GM19351 (cell line): ENCODE data around the gene CHERP.

Experiments
- ATAC-seq: cut with Tn5 transposase; IDR thresholded peaks from one replicate; pipeline ENCODE4 v1.9.1; 2021; ENCODE audit warnings: mild to moderate bottlenecking, moderate library complexity; ENCODE audit not compliant: unreplicated experiment

The CHERP gene, protein sequence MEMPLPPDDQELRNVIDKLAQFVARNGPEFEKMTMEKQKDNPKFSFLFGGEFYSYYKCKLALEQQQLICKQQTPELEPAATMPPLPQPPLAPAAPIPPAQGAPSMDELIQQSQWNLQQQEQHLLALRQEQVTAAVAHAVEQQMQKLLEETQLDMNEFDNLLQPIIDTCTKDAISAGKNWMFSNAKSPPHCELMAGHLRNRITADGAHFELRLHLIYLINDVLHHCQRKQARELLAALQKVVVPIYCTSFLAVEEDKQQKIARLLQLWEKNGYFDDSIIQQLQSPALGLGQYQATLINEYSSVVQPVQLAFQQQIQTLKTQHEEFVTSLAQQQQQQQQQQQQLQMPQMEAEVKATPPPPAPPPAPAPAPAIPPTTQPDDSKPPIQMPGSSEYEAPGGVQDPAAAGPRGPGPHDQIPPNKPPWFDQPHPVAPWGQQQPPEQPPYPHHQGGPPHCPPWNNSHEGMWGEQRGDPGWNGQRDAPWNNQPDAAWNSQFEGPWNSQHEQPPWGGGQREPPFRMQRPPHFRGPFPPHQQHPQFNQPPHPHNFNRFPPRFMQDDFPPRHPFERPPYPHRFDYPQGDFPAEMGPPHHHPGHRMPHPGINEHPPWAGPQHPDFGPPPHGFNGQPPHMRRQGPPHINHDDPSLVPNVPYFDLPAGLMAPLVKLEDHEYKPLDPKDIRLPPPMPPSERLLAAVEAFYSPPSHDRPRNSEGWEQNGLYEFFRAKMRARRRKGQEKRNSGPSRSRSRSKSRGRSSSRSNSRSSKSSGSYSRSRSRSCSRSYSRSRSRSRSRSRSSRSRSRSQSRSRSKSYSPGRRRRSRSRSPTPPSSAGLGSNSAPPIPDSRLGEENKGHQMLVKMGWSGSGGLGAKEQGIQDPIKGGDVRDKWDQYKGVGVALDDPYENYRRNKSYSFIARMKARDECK

GRCh38 chr19:16542045-16542909 lies at the start of gene CHERP:
CHERP (minus strand) TSS chr19:16542437; CDS start chr19:16542378, 59 bp downstream.
- ATAC-seq, result peak; percentile 67

GRCh38 chr19:16590876-16591802 lies 48.9 kb upstream of the CHERP start:
- ATAC-seq, result no peak

GRCh38 chr19:16589917-16590316 lies 47.7 kb upstream of the CHERP start:
- ATAC-seq, result no peak

GRCh38 chr19:16588824-16589577 lies 46.8 kb upstream of the CHERP start:
- ATAC-seq, result peak; percentile 2

DNA sequence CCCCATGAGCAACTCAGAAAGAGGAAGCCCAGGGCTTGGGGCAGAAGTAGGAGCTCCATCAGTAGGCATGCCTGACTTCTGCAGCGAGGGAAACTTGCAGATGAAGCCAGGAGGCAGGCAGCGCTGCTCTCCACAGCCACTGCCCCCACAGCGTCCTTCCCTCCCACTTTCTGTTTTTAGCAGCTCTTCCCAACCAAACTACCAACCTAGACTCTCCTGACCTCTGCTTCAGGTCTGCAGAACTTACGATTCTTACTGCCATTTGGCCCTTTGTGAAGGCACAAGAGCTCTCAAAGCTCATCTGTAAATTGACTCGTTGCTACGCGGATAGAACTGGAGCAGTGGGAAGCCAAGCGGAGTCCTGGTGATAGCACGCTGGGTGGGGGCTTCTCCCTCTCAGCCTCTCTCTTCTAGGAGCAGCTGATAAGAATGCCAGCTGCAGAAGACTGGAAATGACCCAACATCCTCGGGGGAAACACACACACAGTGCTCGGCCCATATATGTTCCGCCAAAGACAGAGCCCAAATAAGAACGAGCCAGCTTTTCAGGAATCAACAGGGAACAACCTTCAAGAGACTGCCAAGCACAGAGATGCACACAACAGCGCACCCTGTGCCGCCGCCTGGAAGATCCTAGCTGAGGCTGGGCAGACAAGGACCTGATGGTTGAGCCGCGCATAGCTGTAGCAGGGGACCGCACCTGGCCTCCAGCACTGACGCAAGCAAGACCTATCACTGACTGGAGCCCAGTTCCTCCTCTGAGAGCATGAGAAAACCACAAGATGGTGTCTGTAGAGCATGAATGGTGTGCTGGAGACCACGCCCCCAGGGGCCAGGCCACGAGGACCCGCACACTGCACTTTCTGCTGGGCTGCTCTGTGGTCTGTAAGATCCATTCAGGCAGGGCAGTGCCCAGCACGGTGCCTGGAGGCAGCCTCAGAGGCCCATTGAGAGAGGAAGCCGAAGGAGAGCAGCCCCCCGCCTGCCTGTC lies 45.9 kb upstream of the CHERP start:
- ATAC-seq, result peak; percentile 43

DNA sequence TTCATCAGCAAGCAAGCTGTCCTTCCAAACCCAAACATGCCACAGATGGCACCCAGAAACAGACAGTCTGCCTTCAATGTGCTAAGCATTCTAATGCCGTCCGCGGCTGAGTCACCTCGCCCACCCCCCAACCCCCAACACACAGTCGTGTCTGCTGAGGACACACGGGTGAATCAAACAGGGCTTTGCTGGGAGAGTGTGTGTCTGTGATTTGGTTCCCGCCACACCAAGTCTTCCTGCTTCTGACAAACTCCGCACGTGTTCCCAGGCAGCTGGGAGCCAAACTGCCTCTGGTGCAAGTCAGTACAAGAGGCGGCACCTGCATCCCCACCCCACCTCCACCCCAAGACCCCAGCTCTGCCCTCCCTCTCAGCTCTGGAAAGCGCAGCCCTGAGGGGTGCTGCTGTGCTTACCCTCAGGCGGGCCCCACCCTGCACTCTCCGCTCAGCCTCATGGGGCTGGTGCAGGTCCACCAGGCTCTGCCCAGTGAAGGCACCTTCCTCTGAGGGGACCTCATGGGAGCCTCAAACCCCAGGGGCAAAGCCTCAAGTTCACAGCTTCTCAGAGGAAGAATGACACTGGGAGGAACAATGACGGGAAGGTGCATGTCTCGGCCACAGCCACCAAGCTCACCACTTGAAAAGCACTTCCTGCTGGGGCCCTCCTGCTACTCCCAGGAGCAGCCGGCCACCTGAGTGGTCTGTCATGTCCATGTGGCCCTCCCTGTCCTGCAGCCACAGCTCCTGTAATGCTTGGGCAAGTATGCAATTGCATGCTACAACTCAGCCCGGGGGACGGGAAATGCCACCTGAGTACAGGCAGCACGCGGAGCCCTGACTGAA lies 45.0 kb upstream of the CHERP start:
- no peak for ATAC-seq

GRCh38 chr19:16586477-16586871 lies 44.2 kb upstream of the CHERP start:
- no peak for ATAC-seq

DNA sequence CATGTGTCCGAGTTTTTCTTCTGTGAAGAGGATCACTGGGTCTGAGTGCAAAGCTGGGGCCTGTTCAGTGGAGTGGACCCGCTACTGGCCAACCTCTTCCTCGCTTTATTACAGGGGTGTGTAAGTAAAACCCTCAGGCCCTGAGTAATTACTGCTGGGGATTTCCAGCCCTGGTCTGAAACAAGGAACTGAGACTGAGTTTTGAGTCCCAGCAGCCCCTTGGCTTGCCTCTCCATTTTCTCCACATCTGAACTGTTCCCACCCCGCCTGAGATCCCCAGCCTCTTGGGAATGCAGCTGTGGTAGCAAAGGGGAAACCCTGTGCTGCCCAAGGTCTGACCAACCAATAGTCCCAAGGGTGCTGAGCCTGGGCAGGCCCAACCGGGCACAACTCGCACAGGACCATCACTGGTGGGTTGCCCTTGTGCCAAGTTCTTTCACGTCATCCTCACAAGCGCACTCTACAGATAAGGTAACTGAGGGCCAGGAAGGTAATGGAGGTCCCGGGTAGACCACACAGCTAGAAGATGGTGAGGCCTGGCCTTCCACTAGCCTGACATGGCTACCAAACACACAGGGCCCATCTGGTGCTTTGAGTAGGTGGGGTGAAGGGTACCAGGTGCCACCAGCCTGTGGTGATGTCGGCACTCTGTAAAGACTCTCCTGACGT lies 43.7 kb upstream of the CHERP start:
- ATAC-seq, result peak; percentile 30

GRCh38 chr19:16585094-16585801 lies 43.0 kb upstream of the CHERP start:
- no peak for ATAC-seq

- ATAC-seq, result peak; percentile 64
Observed at GRCh38 chr19:16584248-16585093, 42.2 kb upstream of the CHERP start.

- no peak for ATAC-seq
Observed at GRCh38 chr19:16582486-16583261, 40.4 kb upstream of the CHERP start.

- no peak for ATAC-seq
Observed at GRCh38 chr19:16581971-16582343, 39.7 kb upstream of the CHERP start.

GRCh38 chr19:16581145-16581970 lies 39.1 kb upstream of the CHERP start:
- no peak for ATAC-seq
